NCI-H2227 (cell line): ENCODE measurements around the gene PFDN5.
A peak's percentile ranks its signal among the peaks of the same experiment; 100 is the strongest.

Experiments
- DNase-seq: peaks from one replicate; lab custom pipeline; 2025; ENCODE audit not compliant: unreplicated experiment; lab: John Stamatoyannopoulos, UW

The PFDN5 gene

GRCh38 chr12:53295070-53295890 is at the start of gene PFDN5:
PFDN5 (plus strand) TSS chr12:53295542; CDS start chr12:53295568, 26 bp downstream.
- peak; percentile 87 for DNase-seq

- DNase-seq = peak; percentile 81
Measured at GRCh38 chr12:53251477-53252348, 43.6 kb upstream of the PFDN5 start.

GRCh38 chr12:53252349-53252916 is 42.9 kb upstream of the PFDN5 start:
- no peak for DNase-seq

GRCh38 chr12:53253298-53253697 is 42.0 kb upstream of the PFDN5 start:
- DNase-seq = no peak

- no peak for DNase-seq
Measured at GRCh38 chr12:53254816-53255545, 40.4 kb upstream of the PFDN5 start.

GRCh38 chr12:53255996-53256395 is 39.3 kb upstream of the PFDN5 start:
- no peak for DNase-seq

GRCh38 chr12:53258541-53259539 is 36.5 kb upstream of the PFDN5 start:
- DNase-seq = no peak

- no peak for DNase-seq
Measured at GRCh38 chr12:53259891-53260290, 35.5 kb upstream of the PFDN5 start.

GRCh38 chr12:53265783-53266182 is 29.6 kb upstream of the PFDN5 start:
- DNase-seq = no peak

GRCh38 chr12:53267306-53267998 is 27.9 kb upstream of the PFDN5 start:
- DNase-seq = no peak

- peak; percentile 80 for DNase-seq
Measured at GRCh38 chr12:53267999-53268629, 27.2 kb upstream of the PFDN5 start, which contains the start of gene ESPL1. ESPL1 (plus strand) TSS chr12:53268299; CDS start chr12:53268767, 468 bp downstream.

GRCh38 chr12:53268630-53269562 is 26.4 kb upstream of the PFDN5 start:
- no peak for DNase-seq

GRCh38 chr12:53274445-53274844 is 20.9 kb upstream of the PFDN5 start:
- no peak for DNase-seq

- DNase-seq = no peak
Measured at GRCh38 chr12:53276511-53276910, 18.8 kb upstream of the PFDN5 start.

- no peak for DNase-seq
Measured at GRCh38 chr12:53277981-53278380, 17.4 kb upstream of the PFDN5 start.

- no peak for DNase-seq
Measured at GRCh38 chr12:53279283-53279869, 16.0 kb upstream of the PFDN5 start.

- DNase-seq = no peak
Measured at GRCh38 chr12:53279888-53280498, 15.3 kb upstream of the PFDN5 start.
